T-helper 17 cell (primary cell): Measurements from ENCODE around the gene ATCAY. TPM values are rescaled to one million over a fixed set of nuclear protein-coding genes. Genes with fewer than 3 reads are reported as not detected.
A peak's percentile ranks its signal among the peaks of the same experiment; 100 is the strongest.

ENCODE experiments used
- ATAC-seq: fragments of 150-1000 bp; cut with Tn5 transposase; 2 replicates; pipeline ENCODE4 v1.10.0; 2021; ENCODE audit warnings: mild to moderate bottlenecking, moderate library complexity
- DNase-seq, 3 donors: peaks; one replicate each; pipeline versions ENCODE4 v3.0.0 to v3.0.0-alpha.2; 2020 to 2021
- H3K9me3 ChIP-seq: one replicate; pipeline ENCODE4 v1.7.0; 2013; ENCODE audit warnings: low read length, mild to moderate bottlenecking; ENCODE audit not compliant: control insufficient read depth, poor library complexity, severe bottlenecking
- H3K27ac Mint-ChIP-seq: one replicate; pipeline ENCODE4 v1.8.0; 2022; ENCODE audit warnings: mild to moderate bottlenecking, moderate library complexity, mixed read lengths
- H3K27me3 Mint-ChIP-seq: one replicate; pipeline ENCODE4 v1.8.0; 2022; ENCODE audit warnings: mixed read lengths
- H3K36me3 Mint-ChIP-seq: one replicate; pipeline ENCODE4 v1.8.0; 2022; ENCODE audit warnings: low read depth, mixed read lengths
- H3K4me1 Mint-ChIP-seq: one replicate; pipeline ENCODE4 v1.8.0; 2022; ENCODE audit warnings: mild to moderate bottlenecking, mixed read lengths
- H3K4me3 Mint-ChIP-seq: one replicate; pipeline ENCODE4 v1.8.0; 2022; ENCODE audit warnings: mild to moderate bottlenecking, moderate library complexity, mixed read lengths
- total RNA-seq, 4 donors: library from RNA in 2 of 4; stranded (reverse) in 2 of 4; gene quantifications; one replicate each; pipeline ENCODE4 v1.2.3 and lab custom pipeline; 2022 to 2026

ATCAY gene, protein sequence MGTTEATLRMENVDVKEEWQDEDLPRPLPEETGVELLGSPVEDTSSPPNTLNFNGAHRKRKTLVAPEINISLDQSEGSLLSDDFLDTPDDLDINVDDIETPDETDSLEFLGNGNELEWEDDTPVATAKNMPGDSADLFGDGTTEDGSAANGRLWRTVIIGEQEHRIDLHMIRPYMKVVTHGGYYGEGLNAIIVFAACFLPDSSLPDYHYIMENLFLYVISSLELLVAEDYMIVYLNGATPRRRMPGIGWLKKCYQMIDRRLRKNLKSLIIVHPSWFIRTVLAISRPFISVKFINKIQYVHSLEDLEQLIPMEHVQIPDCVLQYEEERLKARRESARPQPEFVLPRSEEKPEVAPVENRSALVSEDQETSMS
- total RNA-seq (under 1 TPM in 1 of 2 donors, not detected in 1; 0.60 TPM), total RNA-seq (lab: John Stamatoyannopoulos, UW) (0 reads per million in 2 donors)

DNA sequence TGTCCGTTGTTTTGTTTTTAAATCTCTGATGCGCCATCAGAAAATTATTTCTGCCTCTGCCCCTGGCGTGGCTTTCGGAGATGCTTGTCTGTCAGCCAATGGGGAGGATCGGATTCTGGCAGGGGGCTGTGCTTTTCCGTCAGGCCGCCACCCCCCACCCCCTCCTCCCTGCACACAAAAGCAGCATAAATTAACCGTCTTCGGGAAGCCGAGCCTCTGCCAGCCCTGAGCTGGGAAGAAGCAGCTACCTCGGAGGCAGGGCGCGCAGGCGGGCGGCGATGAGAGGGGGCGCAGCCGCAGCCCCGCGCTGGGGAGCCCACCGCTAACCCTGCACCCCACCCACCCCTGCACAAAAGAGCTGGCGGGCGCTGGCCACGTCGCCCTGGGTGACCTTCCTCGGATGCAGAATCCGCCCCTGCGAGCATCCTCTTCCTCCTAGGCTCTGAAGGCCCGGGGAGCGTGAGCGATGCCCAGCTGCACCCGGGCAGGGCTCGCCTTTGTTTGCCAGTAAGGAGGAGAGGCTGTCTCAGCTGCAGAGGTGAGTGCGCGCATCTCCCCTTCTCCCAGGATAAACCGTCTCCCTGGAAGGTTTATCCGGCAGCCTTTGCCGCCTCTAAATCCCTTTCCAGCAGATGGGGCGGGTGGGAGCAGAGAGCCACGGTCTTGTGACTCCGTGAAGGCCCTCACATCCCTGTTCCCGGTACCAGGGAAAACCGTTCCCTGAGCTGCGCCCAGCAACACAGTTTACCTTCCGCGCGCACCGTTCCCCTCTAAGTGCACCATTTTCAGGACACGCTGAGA, at the start of gene ATCAY:
ATCAY (plus strand) TSS at position 215 of the 801 bp plus-strand sequence. CDS start 5,083 bp downstream, outside the sequence.
- DNase-seq = no peak
- Mint-ChIP-seq H3K4me1 (peaks cover 6% of the 10 kb centered on the region), H3K27me3 (peaks cover 49% of the 10 kb centered on the region), H3K4me3 (peak within 1 kb of the TSS; percentile 25), H3K27ac (no peak within 1 kb of the TSS), H3K36me3 (no peaks in the 10 kb centered on the region)
- no peaks in the 10 kb centered on the region for H3K9me3 ChIP-seq
- no peak for ATAC-seq

DNA sequence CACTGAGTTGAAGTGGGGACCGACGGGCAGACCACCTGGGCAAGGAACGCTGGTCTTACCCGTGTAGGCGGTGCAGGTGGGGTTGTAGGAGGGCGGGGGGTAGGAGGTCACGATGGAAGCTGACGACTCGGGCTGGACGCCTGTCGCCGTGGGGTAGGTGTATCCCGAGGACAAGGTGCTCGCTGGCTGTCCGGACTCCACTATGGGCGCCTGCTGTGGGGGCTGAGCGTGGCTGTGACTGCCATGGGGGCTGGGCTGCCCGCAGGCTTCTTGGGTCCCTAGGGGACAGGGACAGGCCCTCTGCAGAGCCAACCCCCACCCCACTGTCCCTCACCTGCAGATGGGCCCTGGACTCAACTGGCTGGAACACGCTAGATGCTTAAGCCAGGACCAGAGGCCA, 48.9 kb upstream of the ATCAY start:
- no peaks in the 10 kb centered on the region for H3K9me3 ChIP-seq
- ATAC-seq (no peak), DNase-seq (no peak)
- Mint-ChIP-seq H3K36me3 (no peaks in the 10 kb centered on the region), H3K4me1 (peaks cover 4% of the 10 kb centered on the region), H3K27me3 (no peaks in the 10 kb centered on the region), H3K27ac (no peak overlapping the region), H3K4me3 (no peak overlapping the region)

- H3K4me3 Mint-ChIP-seq = no peak overlapping the region
- H3K9me3 ChIP-seq = no peaks in the 10 kb centered on the region
- H3K4me1 Mint-ChIP-seq = peaks cover 4% of the 10 kb centered on the region
- ATAC-seq (no peak), DNase-seq (no peak)
- H3K27me3 Mint-ChIP-seq = no peaks in the 10 kb centered on the region
- H3K36me3 Mint-ChIP-seq = no peaks in the 10 kb centered on the region
- H3K27ac Mint-ChIP-seq = no peak overlapping the region
These were observed 48.5 kb upstream of the ATCAY start for GRCh38 chr19:3832001-3832400.

GRCh38 chr19:3833578-3834348, 46.7 kb upstream of the ATCAY start:
- no peaks in the 10 kb centered on the region for H3K36me3 Mint-ChIP-seq
- H3K27ac Mint-ChIP-seq = no peak overlapping the region
- no peaks in the 10 kb centered on the region for H3K4me1 Mint-ChIP-seq
- DNase-seq (no peak), ATAC-seq (no peak)
- H3K27me3 Mint-ChIP-seq = no peaks in the 10 kb centered on the region
- no peaks in the 10 kb centered on the region for H3K9me3 ChIP-seq
- H3K4me3 Mint-ChIP-seq = no peak overlapping the region

GRCh38 chr19:3834349-3835054, 46.0 kb upstream of the ATCAY start:
- DNase-seq (no peak), ATAC-seq (no peak)
- H3K27ac Mint-ChIP-seq = no peak overlapping the region
- no peak overlapping the region for H3K4me3 Mint-ChIP-seq
- H3K9me3 ChIP-seq = no peaks in the 10 kb centered on the region
- H3K4me1 Mint-ChIP-seq = no peaks in the 10 kb centered on the region
- no peaks in the 10 kb centered on the region for H3K27me3 Mint-ChIP-seq
- no peaks in the 10 kb centered on the region for H3K36me3 Mint-ChIP-seq

GRCh38 chr19:3835055-3835435, 45.4 kb upstream of the ATCAY start:
- no peak overlapping the region for H3K4me3 Mint-ChIP-seq
- ATAC-seq (no peak), DNase-seq (no peak)
- H3K27ac Mint-ChIP-seq = no peak overlapping the region
- no peaks in the 10 kb centered on the region for H3K27me3 Mint-ChIP-seq
- no peaks in the 10 kb centered on the region for H3K36me3 Mint-ChIP-seq
- no peaks in the 10 kb centered on the region for H3K9me3 ChIP-seq
- H3K4me1 Mint-ChIP-seq = no peaks in the 10 kb centered on the region

GRCh38 chr19:3836887-3837286, 43.6 kb upstream of the ATCAY start:
- DNase-seq (no peak), ATAC-seq (peak; percentile 64)
- no peaks in the 10 kb centered on the region for H3K27me3 Mint-ChIP-seq
- H3K9me3 ChIP-seq = no peaks in the 10 kb centered on the region
- no peak overlapping the region for H3K4me3 Mint-ChIP-seq
- H3K4me1 Mint-ChIP-seq = no peaks in the 10 kb centered on the region
- no peak overlapping the region for H3K27ac Mint-ChIP-seq
- H3K36me3 Mint-ChIP-seq = no peaks in the 10 kb centered on the region

DNA sequence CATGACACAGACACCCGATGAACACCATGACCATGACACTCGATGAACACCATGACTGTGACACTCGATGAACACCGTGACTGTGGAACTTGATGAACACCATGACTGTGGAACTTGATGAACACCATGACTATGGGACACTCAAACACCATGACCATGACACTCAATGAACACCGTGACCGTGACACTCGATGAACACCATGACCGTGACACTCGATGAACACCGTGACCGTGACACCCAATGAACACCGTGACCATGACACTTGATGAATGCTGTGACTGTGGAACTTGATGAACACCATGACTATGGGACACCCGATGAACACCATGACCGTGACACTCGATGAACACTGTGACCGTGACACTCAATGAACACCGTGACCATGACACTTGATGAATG, 43.2 kb upstream of the ATCAY start:
- H3K4me3 Mint-ChIP-seq = no peak overlapping the region
- DNase-seq (no peak), ATAC-seq (no peak)
- no peak overlapping the region for H3K27ac Mint-ChIP-seq
- H3K4me1 Mint-ChIP-seq = no peaks in the 10 kb centered on the region
- no peaks in the 10 kb centered on the region for H3K36me3 Mint-ChIP-seq
- H3K27me3 Mint-ChIP-seq = no peaks in the 10 kb centered on the region
- H3K9me3 ChIP-seq = no peaks in the 10 kb centered on the region

GRCh38 chr19:3837922-3838321, 42.6 kb upstream of the ATCAY start:
- Mint-ChIP-seq H3K4me3 (no peak overlapping the region), H3K27me3 (no peaks in the 10 kb centered on the region), H3K36me3 (no peaks in the 10 kb centered on the region), H3K27ac (no peak overlapping the region), H3K4me1 (no peaks in the 10 kb centered on the region)
- H3K9me3 ChIP-seq = no peaks in the 10 kb centered on the region
- ATAC-seq (no peak), DNase-seq (no peak)

DNA sequence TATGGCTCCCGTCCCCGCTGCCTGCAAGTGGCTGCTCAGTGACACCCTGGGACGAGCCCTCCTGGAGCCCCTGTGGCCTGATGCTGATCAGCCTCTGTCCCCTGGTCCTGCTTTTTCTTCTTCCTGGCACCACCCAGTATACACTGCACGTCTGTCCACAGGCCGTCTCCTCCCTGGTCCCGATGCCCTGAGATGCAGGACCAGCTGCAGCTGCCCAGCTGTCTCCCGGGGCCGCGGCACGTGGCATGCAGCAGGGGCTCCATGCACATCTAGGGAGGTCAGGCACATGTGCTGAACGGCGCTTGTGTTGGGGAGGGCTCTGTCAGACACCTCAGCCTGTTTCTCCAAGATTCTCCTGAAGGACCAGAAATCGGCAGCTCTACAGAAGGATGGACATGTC, 41.8 kb upstream of the ATCAY start:
- no peaks in the 10 kb centered on the region for H3K4me1 Mint-ChIP-seq
- H3K4me3 Mint-ChIP-seq = no peak overlapping the region
- no peaks in the 10 kb centered on the region for H3K27me3 Mint-ChIP-seq
- ATAC-seq (no peak), DNase-seq (no peak)
- no peaks in the 10 kb centered on the region for H3K9me3 ChIP-seq
- H3K36me3 Mint-ChIP-seq = no peaks in the 10 kb centered on the region
- no peak overlapping the region for H3K27ac Mint-ChIP-seq

DNA sequence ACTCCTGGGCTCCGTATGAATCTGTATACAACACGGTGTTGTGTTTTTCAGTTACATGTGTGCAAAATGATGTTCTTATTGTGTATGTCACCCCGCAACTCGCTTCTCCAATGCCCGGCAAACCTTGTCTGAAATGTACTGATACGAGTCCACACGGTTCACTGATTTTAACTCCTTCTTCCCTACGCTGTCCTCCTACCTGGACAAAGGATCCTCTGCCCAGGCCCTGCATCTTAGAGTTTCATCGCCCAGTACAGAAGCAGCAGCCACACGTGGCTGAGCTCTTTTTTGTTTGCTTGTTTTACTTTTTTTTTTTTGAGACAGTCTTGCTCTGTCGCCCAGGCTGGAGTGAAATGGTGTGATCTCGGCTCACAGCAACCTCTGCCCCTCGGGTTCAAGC, 40.5 kb upstream of the ATCAY start:
- no peak overlapping the region for H3K27ac Mint-ChIP-seq
- no peak overlapping the region for H3K4me3 Mint-ChIP-seq
- H3K4me1 Mint-ChIP-seq = no peaks in the 10 kb centered on the region
- no peaks in the 10 kb centered on the region for H3K36me3 Mint-ChIP-seq
- no peaks in the 10 kb centered on the region for H3K27me3 Mint-ChIP-seq
- H3K9me3 ChIP-seq = no peaks in the 10 kb centered on the region
- ATAC-seq (no peak), DNase-seq (no peak)

GRCh38 chr19:3840804-3841203, 39.7 kb upstream of the ATCAY start:
- Mint-ChIP-seq H3K4me3 (no peak overlapping the region), H3K27me3 (no peaks in the 10 kb centered on the region), H3K36me3 (no peaks in the 10 kb centered on the region), H3K27ac (no peak overlapping the region), H3K4me1 (no peaks in the 10 kb centered on the region)
- ATAC-seq (no peak), DNase-seq (no peak)
- no peaks in the 10 kb centered on the region for H3K9me3 ChIP-seq

- Mint-ChIP-seq H3K27ac (no peak overlapping the region), H3K4me3 (no peak overlapping the region), H3K36me3 (no peaks in the 10 kb centered on the region), H3K4me1 (no peaks in the 10 kb centered on the region), H3K27me3 (peaks cover 10% of the 10 kb centered on the region)
- ATAC-seq = no peak
- no peak for DNase-seq
- no peaks in the 10 kb centered on the region for H3K9me3 ChIP-seq
These were observed 37.5 kb upstream of the ATCAY start for GRCh38 chr19:3842948-3843347.
